HG03108 (cell line): ENCODE measurements around the gene CDC25A.
"Not testable (repeated sequence)": the region's sequence is repeated elsewhere in the genome, so short reads cannot be mapped to it uniquely, and the experiment has no call there.

ENCODE experiments used
- ATAC-seq: cut with Tn5 transposase; IDR thresholded peaks from one replicate; pipeline ENCODE4 v1.9.1; 2021; ENCODE audit warnings: moderate library complexity; ENCODE audit not compliant: unreplicated experiment

The CDC25A gene

GRCh38 chr3:48188266-48189201 is at the start of gene CDC25A:
Gene CDC25A, minus strand, starts transcription at chr3:48188417. Its CDS starts 470 bp downstream, at chr3:48187947.
- ATAC-seq: peak; percentile 92

- no peak for ATAC-seq
These were observed 48.3 kb upstream of the CDC25A start for GRCh38 chr3:48236531-48236930.

DNA sequence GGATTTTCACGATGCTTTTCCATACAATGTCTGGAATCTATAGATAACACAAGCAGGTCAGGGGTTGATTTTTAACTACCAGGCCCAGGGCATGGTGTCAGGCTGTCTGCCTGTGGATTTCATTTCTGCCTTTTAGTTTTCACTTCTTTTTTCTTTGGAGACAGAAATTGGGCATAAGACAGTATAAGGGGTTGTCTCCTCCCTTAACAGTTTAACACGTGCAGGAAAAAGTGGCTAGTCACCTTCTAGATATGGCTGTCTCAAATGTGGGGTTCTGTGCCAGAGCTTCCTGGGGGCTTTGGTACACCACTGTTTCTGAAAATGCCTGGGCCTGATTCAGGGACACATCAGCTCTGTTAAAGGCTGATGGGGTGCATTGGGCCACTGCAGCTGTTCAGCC is 45.3 kb upstream of the CDC25A start:
- no peak for ATAC-seq

GRCh38 chr3:48232734-48233133 is 44.5 kb upstream of the CDC25A start:
- peak; percentile 84 for ATAC-seq

GRCh38 chr3:48232232-48232631 is 44.0 kb upstream of the CDC25A start:
- ATAC-seq: no peak

DNA sequence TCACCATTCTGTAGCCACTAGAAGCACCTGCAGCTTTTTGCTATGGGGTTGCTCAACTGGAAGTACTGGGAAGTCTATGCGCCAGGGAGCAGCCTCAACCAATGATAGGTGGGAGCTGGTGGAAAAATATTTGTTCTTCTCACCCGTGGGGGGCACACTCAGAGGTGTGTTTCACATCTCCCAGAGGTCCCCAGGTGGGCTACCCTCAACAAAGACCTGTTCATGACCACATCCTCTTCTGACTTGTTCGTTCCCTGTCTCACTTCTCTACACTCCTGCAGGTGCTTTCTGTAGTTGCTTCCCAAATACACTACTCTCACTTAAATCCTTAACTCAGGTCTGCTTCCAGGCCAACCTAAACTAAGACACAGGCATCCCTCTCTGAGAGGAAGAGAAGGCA is 38.7 kb upstream of the CDC25A start:
- no peak for ATAC-seq

- ATAC-seq: no peak
These were observed 37.4 kb upstream of the CDC25A start for GRCh38 chr3:48225587-48225986.

- peak; percentile 56 for ATAC-seq
These were observed 34.6 kb upstream of the CDC25A start, which contains the start of gene CAMP for GRCh38 chr3:48222616-48223513. Gene CAMP, plus strand, starts transcription at chr3:48223495. Its CDS starts 17 bp downstream, at chr3:48223512.

- ATAC-seq: no peak
These were observed 32.5 kb upstream of the CDC25A start for GRCh38 chr3:48220746-48221145.

DNA sequence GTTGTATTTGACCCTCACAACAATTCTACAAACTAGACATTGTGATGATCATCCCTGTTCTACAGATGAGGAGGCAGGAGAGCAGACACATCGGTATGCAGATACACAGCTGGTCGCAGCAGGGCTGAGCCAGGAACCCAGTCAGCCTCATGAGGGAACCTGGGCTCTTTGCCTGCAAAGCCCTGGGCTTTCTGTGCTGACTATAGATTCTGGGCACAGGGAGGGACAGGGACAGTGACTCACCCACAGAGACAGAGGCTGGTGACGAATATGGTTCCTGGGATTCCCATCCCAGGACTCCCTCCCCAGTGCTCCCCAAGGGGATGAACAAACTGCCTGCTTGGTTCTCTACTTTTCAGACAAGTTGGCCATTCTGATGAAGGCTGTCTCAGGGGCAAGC is 31.3 kb upstream of the CDC25A start:
- ATAC-seq: no peak

GRCh38 chr3:48218537-48218936 is 30.3 kb upstream of the CDC25A start:
- no peak for ATAC-seq

DNA sequence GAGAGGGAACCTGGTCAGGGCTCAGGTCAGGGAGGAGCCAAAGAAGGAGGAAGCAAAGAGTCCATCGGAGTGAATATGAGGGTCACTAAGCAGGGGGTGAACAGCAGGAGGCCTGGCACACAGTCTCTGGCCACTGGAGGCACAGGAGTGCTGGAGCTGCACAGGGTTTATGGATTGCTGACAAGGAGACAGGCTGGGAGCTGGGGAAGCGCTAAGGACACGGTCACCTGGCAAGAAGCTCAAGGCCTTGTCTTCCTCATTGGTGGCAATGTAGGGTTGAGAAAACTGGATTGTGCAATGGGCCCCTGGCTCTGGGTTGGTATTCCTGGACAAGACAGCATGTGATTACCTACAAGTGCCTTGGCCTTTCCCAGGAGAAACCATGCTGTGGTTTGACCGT is 29.2 kb upstream of the CDC25A start:
- no peak for ATAC-seq

GRCh38 chr3:48215876-48216275 is 27.7 kb upstream of the CDC25A start:
- no peak for ATAC-seq

GRCh38 chr3:48215466-48215865 is 27.2 kb upstream of the CDC25A start:
- no peak for ATAC-seq

GRCh38 chr3:48215019-48215418 is 26.8 kb upstream of the CDC25A start:
- ATAC-seq: no peak

- ATAC-seq: no peak
These were observed 26.0 kb upstream of the CDC25A start for GRCh38 chr3:48214225-48214624.

DNA sequence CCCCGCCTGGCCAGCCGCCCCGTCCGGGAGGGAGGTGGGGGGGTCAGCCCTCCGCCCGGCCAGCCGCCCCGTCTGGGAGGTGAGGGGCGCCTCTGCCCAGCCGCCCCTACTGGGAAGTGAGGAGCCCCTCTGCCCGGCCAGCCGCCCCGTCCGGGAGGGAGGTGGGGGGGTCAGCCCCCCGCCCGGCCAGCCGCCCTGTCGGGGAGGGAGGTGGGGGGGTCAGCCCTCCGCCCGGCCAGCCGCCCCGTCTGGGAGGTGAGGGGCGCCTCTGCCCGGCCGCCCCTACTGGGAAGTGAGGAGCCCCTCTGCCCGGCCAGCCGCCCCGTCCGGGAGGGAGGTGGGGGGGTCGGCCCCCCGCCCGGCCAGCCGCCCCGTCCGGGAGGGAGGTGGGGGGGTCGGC is 23.6 kb upstream of the CDC25A start:
- ATAC-seq: not testable (repeated sequence)

- ATAC-seq: not testable (repeated sequence)
These were observed 22.3 kb upstream of the CDC25A start for GRCh38 chr3:48210534-48210933.

GRCh38 chr3:48209445-48209844 is 21.2 kb upstream of the CDC25A start:
- no peak for ATAC-seq

DNA sequence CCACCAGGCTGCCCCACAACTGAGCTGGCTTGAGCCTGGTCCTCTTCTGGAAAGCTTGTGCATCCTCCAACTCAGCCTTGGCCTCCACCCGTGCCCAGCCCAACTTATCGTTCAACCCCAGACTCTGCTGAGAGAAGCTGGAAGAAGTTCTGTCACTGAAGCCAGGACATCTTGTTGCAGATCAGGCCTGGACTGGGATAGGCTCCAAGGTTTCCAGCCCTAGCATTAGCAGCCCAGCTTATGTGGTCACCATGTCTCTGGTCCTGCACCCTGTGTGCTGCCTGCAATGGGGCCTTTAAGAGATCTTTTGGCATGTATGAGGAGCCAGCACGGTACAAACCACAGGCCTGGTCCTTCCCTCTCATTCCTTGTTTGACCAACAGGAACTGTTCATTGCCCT is 19.9 kb upstream of the CDC25A start:
- ATAC-seq: no peak

DNA sequence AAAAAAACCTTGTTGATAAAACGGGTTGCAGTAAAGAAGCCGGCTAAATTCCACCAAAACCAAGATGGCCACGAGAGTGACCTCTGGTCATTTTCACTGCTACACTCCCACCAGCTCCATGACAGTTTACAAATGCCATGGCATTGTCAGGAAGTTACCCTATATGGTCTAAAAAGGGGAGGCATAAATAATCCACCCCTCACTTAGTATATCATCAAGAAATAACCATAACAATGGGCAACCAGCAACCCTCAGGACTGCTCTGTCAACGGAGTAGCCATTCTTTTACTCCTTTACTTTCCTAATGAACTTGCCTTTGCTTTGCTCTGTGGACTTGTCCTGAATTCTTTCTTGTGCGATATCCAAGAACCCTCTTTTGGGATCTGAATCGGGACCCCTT is 14.4 kb upstream of the CDC25A start:
- ATAC-seq: no peak

- ATAC-seq: no peak
These were observed 10.9 kb upstream of the CDC25A start for GRCh38 chr3:48199117-48199516.
